DND-41 (cell line): ENCODE results near the gene ACVRL1.
A peak's percentile ranks its signal among the peaks of the same experiment; 100 is the strongest.

Source experiments
- ATAC-seq: fragments of 200-7000 bp; cut with Tn5 transposase; 3 replicates; pipeline ENCODE4 v1.9.1; 2021; ENCODE audit warnings: low read depth; ENCODE audit not compliant: insufficient read depth
- DNase-seq: peaks from one replicate; pipeline ENCODE4 v3.0.0-alpha.2; 2020
- H2AFZ ChIP-seq: 2 replicates; pipeline ENCODE4 v1.6.0; 2012; ENCODE audit warnings: low read depth, low read length
- H3K27ac ChIP-seq: 2 replicates; pipeline ENCODE4 v1.5.1; 2012; ENCODE audit warnings: low read length, inconsistent platforms
- H3K27me3 ChIP-seq: fragments of 200-600 bp; sonication (generic); 2 replicates; pipeline ENCODE4 v1.6.0; 2012; ENCODE audit warnings: low read length, mild to moderate bottlenecking, inconsistent platforms; ENCODE audit not compliant: insufficient read depth, poor library complexity
- H3K36me3 ChIP-seq: 2 replicates; pipeline ENCODE4 v1.5.1; 2012; ENCODE audit warnings: low read length, inconsistent platforms; ENCODE audit not compliant: insufficient read depth
- H3K4me1 ChIP-seq: 2 replicates; pipeline ENCODE4 v1.5.1; 2012; ENCODE audit warnings: mild to moderate bottlenecking, low read length; ENCODE audit not compliant: insufficient read depth
- H3K4me2 ChIP-seq: 2 replicates; pipeline ENCODE4 v1.6.0; 2012; ENCODE audit warnings: mild to moderate bottlenecking, moderate library complexity, low read length, inconsistent platforms; ENCODE audit not compliant: insufficient read depth
- H3K4me3 ChIP-seq, 2 experiments: fragments of 200-600 bp in 1 of 2; shearing (Covaris generic) in 1 of 2; 2 replicates each; pipeline ENCODE4 v1.5.1; 2012 to 2016; ENCODE audit warnings: inconsistent platforms in 2 of 2, low read length in 2 of 2, mild to moderate bottlenecking in 2 of 2, low read depth in 1 of 2, moderate library complexity in 1 of 2
- H3K79me2 ChIP-seq: 2 replicates; pipeline ENCODE4 v1.6.0; 2012; ENCODE audit warnings: low read length, inconsistent platforms; ENCODE audit not compliant: insufficient read depth
- H3K9ac ChIP-seq: 2 replicates; pipeline ENCODE4 v1.6.0; 2012; ENCODE audit warnings: low read depth, mild to moderate bottlenecking, inconsistent platforms, low read length, moderate library complexity
- H3K9me3 ChIP-seq: 2 replicates; pipeline ENCODE4 v1.5.1; 2012; ENCODE audit warnings: low read length, moderate library complexity, mild to moderate bottlenecking, inconsistent platforms; ENCODE audit not compliant: insufficient read depth, severe bottlenecking
- H4K20me1 ChIP-seq: 2 replicates; pipeline ENCODE4 v1.6.0; 2012; ENCODE audit warnings: low read length; ENCODE audit not compliant: insufficient read depth
- EZH2 ChIP-seq: IDR thresholded peaks from 3 replicates; pipeline ENCODE4 v1.6.1; 2012; ENCODE audit warnings: borderline replicate concordance, low read depth, mild to moderate bottlenecking, moderate library complexity, low read length, inconsistent platforms; ENCODE audit not compliant: severe bottlenecking
- TF ChIP-seq, protein P1 (sequence below): IDR thresholded peaks from 2 replicates; pipeline ENCODE4 v1.5.1; 2012; ENCODE audit warnings: borderline replicate concordance, low read length, moderate library complexity, mild to moderate bottlenecking; ENCODE audit not compliant: poor library complexity, severe bottlenecking; ENCODE audit errors: extremely low read depth

Gene ACVRL1

DNA sequence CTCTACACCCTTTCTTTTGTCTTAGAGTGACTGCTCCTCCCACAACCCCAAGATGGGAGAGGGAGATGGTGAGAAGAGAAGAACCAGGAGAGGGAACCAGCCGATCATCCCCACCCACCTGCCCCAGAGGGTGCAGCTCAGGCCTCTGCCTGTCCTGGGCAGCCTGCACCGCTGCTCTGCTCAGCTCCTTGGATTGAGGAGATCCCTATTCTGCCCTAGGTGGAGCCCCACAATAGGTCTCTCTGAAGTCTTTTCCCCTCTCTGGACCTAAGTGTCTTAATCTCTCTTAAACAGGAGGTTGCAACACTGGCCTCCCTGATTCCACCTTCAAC is 17.2 kb upstream of the ACVRL1 start:
- Histone ChIP-seq H3K4me1 (peaks cover 11% of the 10 kb centered on the region), H3K4me3 (no peak overlapping the region), H3K79me2 (no peaks in the 10 kb centered on the region), H3K27ac (no peak overlapping the region), H4K20me1 (no peaks in the 10 kb centered on the region), H3K9me3 (peaks cover 1% of the 10 kb centered on the region), H2AFZ (no peak overlapping the region), H3K4me2 (no peak overlapping the region), H3K36me3 (no peaks in the 10 kb centered on the region), H3K9ac (no peak overlapping the region), H3K27me3 (no peaks in the 10 kb centered on the region)
- no peak for DNase-seq
- TF ChIP-seq EZH2: no peak
- TF ChIP-seq, protein P1, sequence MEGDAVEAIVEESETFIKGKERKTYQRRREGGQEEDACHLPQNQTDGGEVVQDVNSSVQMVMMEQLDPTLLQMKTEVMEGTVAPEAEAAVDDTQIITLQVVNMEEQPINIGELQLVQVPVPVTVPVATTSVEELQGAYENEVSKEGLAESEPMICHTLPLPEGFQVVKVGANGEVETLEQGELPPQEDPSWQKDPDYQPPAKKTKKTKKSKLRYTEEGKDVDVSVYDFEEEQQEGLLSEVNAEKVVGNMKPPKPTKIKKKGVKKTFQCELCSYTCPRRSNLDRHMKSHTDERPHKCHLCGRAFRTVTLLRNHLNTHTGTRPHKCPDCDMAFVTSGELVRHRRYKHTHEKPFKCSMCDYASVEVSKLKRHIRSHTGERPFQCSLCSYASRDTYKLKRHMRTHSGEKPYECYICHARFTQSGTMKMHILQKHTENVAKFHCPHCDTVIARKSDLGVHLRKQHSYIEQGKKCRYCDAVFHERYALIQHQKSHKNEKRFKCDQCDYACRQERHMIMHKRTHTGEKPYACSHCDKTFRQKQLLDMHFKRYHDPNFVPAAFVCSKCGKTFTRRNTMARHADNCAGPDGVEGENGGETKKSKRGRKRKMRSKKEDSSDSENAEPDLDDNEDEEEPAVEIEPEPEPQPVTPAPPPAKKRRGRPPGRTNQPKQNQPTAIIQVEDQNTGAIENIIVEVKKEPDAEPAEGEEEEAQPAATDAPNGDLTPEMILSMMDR: no peak
- ATAC-seq: no peak

GRCh38 chr12:51890511-51891171 is 16.7 kb upstream of the ACVRL1 start:
- no peaks in the 10 kb centered on the region for H3K79me2 ChIP-seq
- H2AFZ ChIP-seq: no peak overlapping the region
- H3K27ac ChIP-seq: no peak overlapping the region
- TF ChIP-seq, protein P1: no peak
- no peak for TF ChIP-seq EZH2
- no peaks in the 10 kb centered on the region for H3K27me3 ChIP-seq
- no peak overlapping the region for H3K9ac ChIP-seq
- peaks cover 8% of the 10 kb centered on the region for H3K4me1 ChIP-seq
- no peak for ATAC-seq
- H3K4me3 ChIP-seq: no peak overlapping the region
- no peaks in the 10 kb centered on the region for H3K36me3 ChIP-seq
- DNase-seq: no peak
- no peaks in the 10 kb centered on the region for H4K20me1 ChIP-seq
- no peaks in the 10 kb centered on the region for H3K9me3 ChIP-seq
- H3K4me2 ChIP-seq: no peak overlapping the region

GRCh38 chr12:51891843-51892242 is 15.5 kb upstream of the ACVRL1 start:
- DNase-seq (no peak), ATAC-seq (no peak)
- no peak overlapping the region for H3K27ac ChIP-seq
- H4K20me1 ChIP-seq: no peaks in the 10 kb centered on the region
- H3K79me2 ChIP-seq: no peaks in the 10 kb centered on the region
- H3K4me1 ChIP-seq: no peaks in the 10 kb centered on the region
- peaks cover under 1% of the 10 kb centered on the region for H3K27me3 ChIP-seq
- TF ChIP-seq EZH2: no peak
- TF ChIP-seq, protein P1: peak; percentile 33
- H3K36me3 ChIP-seq: no peaks in the 10 kb centered on the region
- no peak overlapping the region for H2AFZ ChIP-seq
- H3K9ac ChIP-seq: no peak overlapping the region
- H3K9me3 ChIP-seq: no peaks in the 10 kb centered on the region
- H3K4me3 ChIP-seq: no peak overlapping the region
- H3K4me2 ChIP-seq: no peak overlapping the region

GRCh38 chr12:51893786-51894185 is 13.5 kb upstream of the ACVRL1 start:
- no peak for ATAC-seq
- Histone ChIP-seq H3K4me3 (no peak overlapping the region), H4K20me1 (no peaks in the 10 kb centered on the region), H3K4me1 (no peaks in the 10 kb centered on the region), H3K9me3 (no peaks in the 10 kb centered on the region), H3K4me2 (no peak overlapping the region), H3K36me3 (no peaks in the 10 kb centered on the region), H3K27me3 (peaks cover 7% of the 10 kb centered on the region), H3K9ac (no peak overlapping the region), H2AFZ (no peak overlapping the region), H3K79me2 (no peaks in the 10 kb centered on the region), H3K27ac (no peak overlapping the region)
- DNase-seq: no peak
- TF ChIP-seq, protein P1: no peak
- TF ChIP-seq EZH2: no peak
